ENCODE measurements around the gene BPHL. TPM values are rescaled to one million over a fixed set of nuclear protein-coding genes. Genes with fewer than 3 reads are reported as not detected.

The BPHL gene
- total RNA-seq, 1 donor from 2014 or later, result 27.7 TPM

GRCh38 chr6:3140201-3140600 lies 21.7 kb downstream of the BPHL start:
- H3K27ac Mint-ChIP-seq (ENCODE audit: unreplicated experiment), result no peak overlapping the region
- no peak for DNase-seq (ENCODE audit: extremely low spot score, unreplicated experiment)
- H3K9me3 Mint-ChIP-seq (ENCODE audit: unreplicated experiment), result no peaks in the 10 kb centered on the region
- H3K4me1 Mint-ChIP-seq (ENCODE audit: unreplicated experiment), result peaks cover 14% of the 10 kb centered on the region
- H3K4me3 Mint-ChIP-seq (ENCODE audit: unreplicated experiment), result no peak overlapping the region
- H3K36me3 Mint-ChIP-seq (ENCODE audit: unreplicated experiment), result peaks cover 42% of the 10 kb centered on the region
- TF ChIP-seq CTCF (IDR thresholded peaks at IDR 0.05), result no peak
- no peaks in the 10 kb centered on the region for H3K27me3 Mint-ChIP-seq (ENCODE audit: unreplicated experiment)

GRCh38 chr6:3142536-3142935 lies 24.0 kb downstream of the BPHL start:
- H3K4me3 Mint-ChIP-seq (ENCODE audit: unreplicated experiment), result no peak overlapping the region
- no peak for DNase-seq (ENCODE audit: extremely low spot score, unreplicated experiment)
- peaks cover 40% of the 10 kb centered on the region for H3K36me3 Mint-ChIP-seq (ENCODE audit: unreplicated experiment)
- no peaks in the 10 kb centered on the region for H3K9me3 Mint-ChIP-seq (ENCODE audit: unreplicated experiment)
- H3K4me1 Mint-ChIP-seq (ENCODE audit: unreplicated experiment), result peaks cover 14% of the 10 kb centered on the region
- no peak overlapping the region for H3K27ac Mint-ChIP-seq (ENCODE audit: unreplicated experiment)
- TF ChIP-seq CTCF (IDR thresholded peaks at IDR 0.05), result no peak
- H3K27me3 Mint-ChIP-seq (ENCODE audit: unreplicated experiment), result no peaks in the 10 kb centered on the region

GRCh38 chr6:3143158-3143557 lies 24.6 kb downstream of the BPHL start:
- no peak overlapping the region for H3K4me3 Mint-ChIP-seq (ENCODE audit: unreplicated experiment)
- no peak for DNase-seq (ENCODE audit: extremely low spot score, unreplicated experiment)
- H3K4me1 Mint-ChIP-seq (ENCODE audit: unreplicated experiment), result peaks cover 11% of the 10 kb centered on the region
- TF ChIP-seq CTCF (IDR thresholded peaks at IDR 0.05), result no peak
- H3K9me3 Mint-ChIP-seq (ENCODE audit: unreplicated experiment), result no peaks in the 10 kb centered on the region
- peaks cover 36% of the 10 kb centered on the region for H3K36me3 Mint-ChIP-seq (ENCODE audit: unreplicated experiment)
- H3K27me3 Mint-ChIP-seq (ENCODE audit: unreplicated experiment), result no peaks in the 10 kb centered on the region
- H3K27ac Mint-ChIP-seq (ENCODE audit: unreplicated experiment), result no peak overlapping the region

- H3K36me3 Mint-ChIP-seq (ENCODE audit: unreplicated experiment), result peaks cover 24% of the 10 kb centered on the region
- H3K27ac Mint-ChIP-seq (ENCODE audit: unreplicated experiment), result no peak overlapping the region
- H3K9me3 Mint-ChIP-seq (ENCODE audit: unreplicated experiment), result no peaks in the 10 kb centered on the region
- no peaks in the 10 kb centered on the region for H3K27me3 Mint-ChIP-seq (ENCODE audit: unreplicated experiment)
- no peak for DNase-seq (ENCODE audit: extremely low spot score, unreplicated experiment)
- H3K4me3 Mint-ChIP-seq (ENCODE audit: unreplicated experiment), result no peak overlapping the region
- peaks cover 1% of the 10 kb centered on the region for H3K4me1 Mint-ChIP-seq (ENCODE audit: unreplicated experiment)
- TF ChIP-seq CTCF (IDR thresholded peaks at IDR 0.05), result no peak
Observed at GRCh38 chr6:3144571-3144970, 26.1 kb downstream of the BPHL start.

- H3K27ac Mint-ChIP-seq (ENCODE audit: unreplicated experiment), result no peak overlapping the region
- H3K4me3 Mint-ChIP-seq (ENCODE audit: unreplicated experiment), result no peak overlapping the region
- H3K4me1 Mint-ChIP-seq (ENCODE audit: unreplicated experiment), result no peaks in the 10 kb centered on the region
- no peaks in the 10 kb centered on the region for H3K9me3 Mint-ChIP-seq (ENCODE audit: unreplicated experiment)
- no peaks in the 10 kb centered on the region for H3K27me3 Mint-ChIP-seq (ENCODE audit: unreplicated experiment)
- no peak for TF ChIP-seq CTCF (IDR thresholded peaks at IDR 0.05)
- H3K36me3 Mint-ChIP-seq (ENCODE audit: unreplicated experiment), result peaks cover 24% of the 10 kb centered on the region
- DNase-seq (ENCODE audit: extremely low spot score, unreplicated experiment), result no peak
Observed at GRCh38 chr6:3147914-3148757, 29.6 kb downstream of the BPHL start.
